HepG2 (cell line): ENCODE data around the gene ZNF483.
"Not testable (repeated sequence)": the region's sequence is repeated elsewhere in the genome, so short reads cannot be mapped to it uniquely, and the experiment has no call there.

Source experiments
- FOXA3 ChIP-seq: IDR thresholded peaks from 2 replicates; pipeline ENCODE4 v1.6.1; 2016; ENCODE audit warnings: missing genetic modification reagents, missing compliant biosample characterization
- KAT8 ChIP-seq: IDR thresholded peaks from 2 replicates; pipeline ENCODE4 v1.6.1; 2016; ENCODE audit warnings: missing genetic modification reagents, missing compliant biosample characterization
- NFIB ChIP-seq: sonication (generic); formaldehyde crosslinking; IDR thresholded peaks from 2 replicates; pipeline ENCODE4 v1.9.0; 2021; ENCODE audit warnings: missing genetic modification reagents, mild to moderate bottlenecking, borderline replicate concordance
- NFRKB ChIP-seq: fragments of 450-650 bp; IDR thresholded peaks from 2 replicates; pipeline ENCODE4 v1.6.1; 2017
- ZNF317 ChIP-seq: sonication (generic); formaldehyde crosslinking; IDR thresholded peaks from 2 replicates; pipeline ENCODE4 v1.5.0; 2020; ENCODE audit warnings: mild to moderate bottlenecking, missing genetic modification reagents
- TF ChIP-seq, protein P1 (sequence below): sonication (generic); formaldehyde crosslinking; IDR thresholded peaks from 2 replicates; pipeline ENCODE4 v1.4.0; 2020; ENCODE audit warnings: missing genetic modification reagents
- TF ChIP-seq, protein P2 (sequence below): sonication (generic); formaldehyde crosslinking; IDR thresholded peaks from 2 replicates; pipeline ENCODE4 v1.8.1; 2023; ENCODE audit warnings: mild to moderate bottlenecking, missing genetic modification reagents

DNA sequence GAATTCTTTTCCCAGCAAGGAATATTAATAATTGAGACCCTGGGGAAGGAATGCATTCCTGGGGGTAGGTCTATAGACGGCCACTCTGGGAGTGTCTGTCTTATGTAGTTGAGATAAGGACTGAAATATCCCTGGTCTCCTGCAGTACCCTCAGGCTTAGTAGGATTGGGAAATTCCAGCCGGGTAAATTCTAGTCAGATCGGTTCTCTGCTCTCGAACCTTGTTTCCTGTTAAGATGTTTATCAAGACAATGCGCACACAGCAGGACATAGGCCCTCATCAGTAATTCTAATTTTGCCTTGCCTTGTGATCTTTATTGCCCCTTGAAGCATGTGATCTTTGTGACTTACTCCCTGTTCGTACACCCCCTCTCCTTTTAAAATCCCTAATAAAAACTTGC, 13.4 kb upstream of the ZNF483 start:
- not testable (repeated sequence) for TF ChIP-seq ZNF317; KAT8 (CRISPR knock-in tag); NFRKB; NFIB; FOXA3
- TF ChIP-seq, protein P1, sequence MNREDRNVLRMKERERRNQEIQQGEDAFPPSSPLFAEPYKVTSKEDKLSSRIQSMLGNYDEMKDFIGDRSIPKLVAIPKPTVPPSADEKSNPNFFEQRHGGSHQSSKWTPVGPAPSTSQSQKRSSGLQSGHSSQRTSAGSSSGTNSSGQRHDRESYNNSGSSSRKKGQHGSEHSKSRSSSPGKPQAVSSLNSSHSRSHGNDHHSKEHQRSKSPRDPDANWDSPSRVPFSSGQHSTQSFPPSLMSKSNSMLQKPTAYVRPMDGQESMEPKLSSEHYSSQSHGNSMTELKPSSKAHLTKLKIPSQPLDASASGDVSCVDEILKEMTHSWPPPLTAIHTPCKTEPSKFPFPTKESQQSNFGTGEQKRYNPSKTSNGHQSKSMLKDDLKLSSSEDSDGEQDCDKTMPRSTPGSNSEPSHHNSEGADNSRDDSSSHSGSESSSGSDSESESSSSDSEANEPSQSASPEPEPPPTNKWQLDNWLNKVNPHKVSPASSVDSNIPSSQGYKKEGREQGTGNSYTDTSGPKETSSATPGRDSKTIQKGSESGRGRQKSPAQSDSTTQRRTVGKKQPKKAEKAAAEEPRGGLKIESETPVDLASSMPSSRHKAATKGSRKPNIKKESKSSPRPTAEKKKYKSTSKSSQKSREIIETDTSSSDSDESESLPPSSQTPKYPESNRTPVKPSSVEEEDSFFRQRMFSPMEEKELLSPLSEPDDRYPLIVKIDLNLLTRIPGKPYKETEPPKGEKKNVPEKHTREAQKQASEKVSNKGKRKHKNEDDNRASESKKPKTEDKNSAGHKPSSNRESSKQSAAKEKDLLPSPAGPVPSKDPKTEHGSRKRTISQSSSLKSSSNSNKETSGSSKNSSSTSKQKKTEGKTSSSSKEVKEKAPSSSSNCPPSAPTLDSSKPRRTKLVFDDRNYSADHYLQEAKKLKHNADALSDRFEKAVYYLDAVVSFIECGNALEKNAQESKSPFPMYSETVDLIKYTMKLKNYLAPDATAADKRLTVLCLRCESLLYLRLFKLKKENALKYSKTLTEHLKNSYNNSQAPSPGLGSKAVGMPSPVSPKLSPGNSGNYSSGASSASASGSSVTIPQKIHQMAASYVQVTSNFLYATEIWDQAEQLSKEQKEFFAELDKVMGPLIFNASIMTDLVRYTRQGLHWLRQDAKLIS: not testable (repeated sequence)
- TF ChIP-seq, protein P2, sequence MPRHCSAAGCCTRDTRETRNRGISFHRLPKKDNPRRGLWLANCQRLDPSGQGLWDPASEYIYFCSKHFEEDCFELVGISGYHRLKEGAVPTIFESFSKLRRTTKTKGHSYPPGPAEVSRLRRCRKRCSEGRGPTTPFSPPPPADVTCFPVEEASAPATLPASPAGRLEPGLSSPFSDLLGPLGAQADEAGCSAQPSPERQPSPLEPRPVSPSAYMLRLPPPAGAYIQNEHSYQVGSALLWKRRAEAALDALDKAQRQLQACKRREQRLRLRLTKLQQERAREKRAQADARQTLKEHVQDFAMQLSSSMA: not testable (repeated sequence)
